Stimulated activated CD8-positive, alpha-beta memory T cell treated with anti-CD3 and anti-CD28 coated beads, Interleukin-15, amount 100 ng/mL, for 24 hours (primary cell): Measurements from ENCODE around the gene SS18.

Experiments used
- DNase-seq: peaks from one replicate; pipeline ENCODE4 v3.0.0-alpha.2; 2020; ENCODE audit warnings: low read depth

Gene SS18

DNA sequence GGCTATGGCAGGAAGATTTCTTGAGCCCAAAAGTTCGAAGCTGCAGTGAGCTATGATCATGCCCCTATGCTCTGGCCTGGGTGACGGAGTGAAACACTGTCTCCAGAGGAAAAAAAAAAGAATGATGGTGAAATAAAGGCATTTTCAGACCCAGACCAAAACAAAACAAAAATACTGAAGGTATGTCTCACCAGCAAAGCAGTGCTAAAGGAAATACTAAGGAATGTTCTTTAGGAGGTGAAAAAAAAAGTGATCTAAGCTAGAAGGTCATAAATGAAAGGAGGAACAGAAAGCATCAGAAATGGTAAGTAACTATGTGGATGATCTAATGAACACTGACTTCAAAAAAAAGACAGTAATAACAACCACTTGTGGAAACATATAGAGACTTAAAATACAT lies 18.7 kb downstream of the SS18 start:
- DNase-seq = no peak

DNA sequence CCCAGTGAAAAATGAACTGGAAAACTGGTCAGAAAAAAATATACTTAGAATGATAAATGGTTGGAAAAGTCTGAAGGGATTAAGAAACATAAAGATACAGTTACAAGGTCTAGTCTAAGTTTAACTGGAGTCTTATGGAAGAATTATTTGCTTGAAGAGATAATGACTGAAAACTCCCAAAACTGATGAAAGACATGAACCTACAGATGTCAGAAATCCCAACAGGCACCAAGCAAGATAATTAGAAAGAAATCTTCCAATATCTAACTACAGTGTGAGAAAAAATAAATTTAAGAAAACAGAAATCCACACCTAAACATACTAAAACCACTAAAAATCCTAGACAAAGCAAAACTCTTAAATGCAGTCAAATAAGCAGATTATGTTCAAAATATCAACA lies 19.4 kb downstream of the SS18 start:
- no peak for DNase-seq

DNA sequence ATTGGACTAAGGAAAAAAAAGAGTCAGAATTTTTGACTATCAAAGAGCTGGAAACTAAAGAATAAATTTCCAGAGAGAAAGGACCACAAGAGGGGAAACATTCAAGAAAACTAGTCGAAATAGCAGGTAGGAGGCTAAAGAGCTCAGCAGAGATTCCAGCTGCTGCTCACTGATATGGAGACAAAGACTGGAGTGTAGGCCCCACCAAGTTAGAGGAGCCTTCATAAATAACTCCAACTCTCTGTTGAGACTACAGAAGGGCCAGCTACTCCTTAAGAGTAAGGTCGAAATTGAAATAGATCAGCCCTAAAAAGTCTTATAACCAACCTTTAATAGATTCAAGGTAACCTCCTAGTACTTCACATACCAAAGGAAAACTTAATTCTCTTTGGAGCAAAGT lies 31.1 kb downstream of the SS18 start:
- no peak for DNase-seq

DNA sequence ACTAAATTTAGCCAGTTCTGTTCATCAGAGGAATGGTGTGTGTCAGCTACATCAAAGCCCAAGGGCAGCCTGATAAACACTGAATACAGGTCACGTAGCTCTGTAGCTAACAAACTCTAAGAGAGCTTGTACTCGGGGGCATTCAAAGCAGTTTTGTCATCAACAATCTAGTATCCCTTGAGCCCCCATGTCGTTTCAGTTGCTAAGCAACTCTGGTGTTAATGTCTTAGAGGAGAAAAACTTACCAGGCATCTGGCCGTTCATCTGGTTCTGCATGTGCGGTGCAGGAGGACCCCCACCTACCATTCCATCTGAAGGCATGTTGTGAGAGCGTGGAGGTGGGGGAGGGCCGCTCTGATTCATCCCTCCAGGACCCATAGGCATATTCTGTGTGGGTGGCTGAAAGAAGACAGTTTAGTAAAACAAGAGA lies 33.1 kb downstream of the SS18 start:
- no peak for DNase-seq

DNA sequence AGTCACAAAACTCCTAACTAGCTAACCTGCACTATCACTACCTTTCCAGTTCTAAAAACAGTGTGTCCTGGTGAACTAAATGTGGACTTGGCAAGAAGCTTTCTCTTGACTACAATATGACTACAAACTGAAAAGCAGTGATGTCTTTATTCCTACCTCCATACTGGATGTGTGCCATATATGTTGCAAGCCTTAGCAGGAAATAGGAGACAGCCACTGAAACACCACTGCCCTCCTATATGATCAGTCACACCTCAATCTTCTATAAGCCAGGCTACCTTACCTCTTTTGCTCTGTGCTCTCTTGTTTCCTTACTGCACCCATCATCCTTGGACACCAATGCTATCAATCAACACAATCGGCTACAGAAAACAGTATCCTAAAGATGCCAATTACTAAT lies 34.1 kb downstream of the SS18 start:
- DNase-seq = no peak

DNA sequence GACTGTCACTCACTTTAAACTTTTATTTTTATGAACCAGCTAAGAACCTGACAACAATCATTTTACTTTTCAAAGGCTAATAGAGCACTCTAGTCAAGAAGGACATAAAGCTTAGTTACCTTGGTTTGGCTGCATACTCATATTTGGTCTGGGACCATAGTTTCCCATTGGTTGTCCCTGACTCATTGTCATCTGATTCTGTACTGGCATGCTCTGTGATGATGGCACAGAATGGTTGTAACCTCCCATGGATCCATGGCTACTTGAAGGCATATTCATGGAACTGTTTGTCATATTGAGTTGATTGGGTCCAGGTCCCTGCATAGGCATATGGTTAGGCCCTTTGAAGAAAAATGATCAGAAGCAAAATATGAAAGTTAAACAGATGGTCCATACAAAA lies 37.9 kb downstream of the SS18 start:
- DNase-seq = no peak

DNA sequence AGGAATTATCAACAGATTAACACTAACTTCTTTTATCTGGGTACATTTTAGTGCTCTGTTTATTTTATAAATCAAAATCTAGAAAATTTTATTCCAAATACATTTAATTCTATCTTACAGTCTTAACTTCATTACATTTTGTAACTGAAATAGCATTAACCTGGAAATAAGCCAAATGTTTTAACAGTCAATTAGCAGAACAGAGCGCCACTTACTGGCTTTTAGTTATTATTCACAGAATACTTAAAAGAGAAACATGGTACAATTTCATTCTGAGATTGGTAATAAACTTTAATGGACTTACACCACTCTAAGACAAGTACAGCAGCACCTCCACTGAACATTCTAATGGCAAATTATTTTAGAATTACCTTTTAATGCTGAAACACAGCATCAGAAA lies 38.6 kb downstream of the SS18 start:
- no peak for DNase-seq

DNA sequence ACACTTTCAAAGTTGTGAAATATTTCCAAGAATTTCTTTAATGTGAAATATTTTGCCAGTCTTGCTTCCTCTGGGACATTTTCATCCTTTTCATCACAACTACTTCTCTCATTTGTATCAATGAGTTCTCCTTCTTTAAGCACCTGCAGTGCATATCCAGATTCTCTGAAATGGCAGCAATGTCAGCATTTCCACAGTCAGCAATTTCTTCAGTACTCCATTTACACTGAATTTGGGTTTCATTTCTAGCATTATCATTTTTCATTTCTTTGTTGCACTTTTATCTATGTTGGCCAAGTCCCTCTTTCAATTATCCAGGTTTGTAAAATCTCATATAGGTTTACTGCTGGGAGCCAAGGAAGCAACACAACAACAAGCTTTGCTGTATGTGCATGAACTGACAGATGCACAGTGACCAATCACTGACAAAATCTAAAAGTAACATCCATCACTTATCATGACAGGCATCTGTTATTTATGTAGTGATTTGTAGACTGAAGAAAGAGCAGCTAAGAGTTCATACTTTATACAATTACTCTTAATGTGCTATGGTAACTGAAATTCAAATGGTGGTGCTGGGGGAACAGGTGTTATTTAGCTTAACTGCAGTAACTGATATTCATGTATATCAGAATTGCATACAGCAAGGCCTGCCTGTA lies 43.9 kb downstream of the SS18 start:
- no peak for DNase-seq

DNA sequence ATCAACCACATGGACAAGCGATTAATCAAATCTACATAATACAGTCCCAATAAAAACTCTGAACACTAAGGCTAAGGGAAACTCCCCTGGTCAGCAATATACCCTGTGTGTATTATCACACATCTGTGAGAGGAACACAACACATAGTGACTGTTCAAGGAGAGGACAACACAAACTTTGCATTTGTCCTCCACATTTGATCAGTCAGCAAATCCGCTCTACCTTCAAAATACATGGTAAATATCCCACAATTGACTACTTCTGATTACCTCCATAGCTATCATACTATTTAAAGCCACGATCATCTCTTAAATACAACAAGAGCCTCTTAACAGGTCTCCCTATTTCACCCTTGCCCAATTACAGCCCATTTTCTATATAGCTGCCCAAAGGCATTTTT lies 45.6 kb downstream of the SS18 start:
- DNase-seq = no peak

DNA sequence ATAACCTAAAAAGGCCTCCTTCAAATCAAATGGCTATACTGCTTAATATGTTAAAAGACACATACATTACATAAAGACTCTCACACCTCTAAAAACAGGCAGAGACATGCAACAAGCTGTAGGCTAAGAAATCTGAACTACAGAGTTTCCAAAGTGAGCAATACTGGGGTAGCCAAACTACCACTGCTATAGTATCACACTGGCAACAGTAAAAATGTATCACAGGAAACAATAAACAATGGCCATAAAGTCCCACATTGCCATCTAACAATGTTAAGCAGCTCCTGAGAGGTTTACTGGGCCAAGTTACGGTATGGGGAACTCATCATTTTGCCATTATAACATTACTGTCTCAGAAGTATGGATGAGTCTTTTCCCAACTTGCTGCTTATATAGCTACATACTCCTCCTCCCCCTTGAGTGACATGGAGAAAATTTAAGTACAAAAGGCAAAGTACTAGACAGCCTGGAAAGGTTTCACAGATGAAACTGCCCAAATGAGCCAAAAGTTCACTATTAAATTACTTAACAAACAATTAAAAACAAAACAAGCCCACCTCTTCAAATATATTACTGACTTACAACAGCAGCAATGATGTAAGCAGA lies 50.3 kb downstream of the SS18 start:
- no peak for DNase-seq

DNA sequence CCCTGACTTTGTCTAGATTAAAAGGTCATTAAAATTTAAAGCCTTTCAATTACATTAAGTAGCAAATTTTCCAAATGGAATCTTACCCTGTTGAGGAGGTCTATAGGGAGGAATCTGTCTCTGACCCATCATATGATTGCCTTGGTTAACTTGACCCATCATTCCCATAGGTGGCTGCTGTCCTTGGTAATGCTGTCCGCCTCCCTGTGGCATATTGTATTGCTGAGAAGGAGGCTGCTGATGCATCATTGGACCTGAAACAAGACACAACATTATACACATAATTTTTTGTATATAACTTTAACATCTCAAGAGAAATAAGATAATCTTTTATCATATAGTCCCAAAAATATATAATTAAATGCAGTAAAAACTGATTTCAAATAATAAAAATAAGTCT lies 51.2 kb downstream of the SS18 start:
- no peak for DNase-seq

DNA sequence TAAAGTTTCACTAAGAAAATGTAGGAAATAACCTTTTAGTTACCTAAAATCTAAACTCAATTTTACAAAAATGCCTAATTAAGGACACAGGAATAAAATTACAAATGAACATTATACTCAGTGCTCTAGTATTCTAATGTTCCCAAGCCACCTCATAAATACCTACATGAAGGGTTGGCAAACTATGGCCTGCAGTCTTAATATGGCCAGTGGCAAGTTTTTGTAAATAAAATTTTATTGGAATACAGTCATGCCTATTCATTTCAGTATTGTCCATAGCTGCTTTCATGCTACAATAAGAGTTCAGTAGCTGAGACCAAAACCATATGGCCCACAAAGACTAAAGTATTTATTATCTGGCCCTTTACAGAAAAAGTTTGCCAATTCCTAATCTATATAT lies 53.8 kb downstream of the SS18 start:
- no peak for DNase-seq

DNA sequence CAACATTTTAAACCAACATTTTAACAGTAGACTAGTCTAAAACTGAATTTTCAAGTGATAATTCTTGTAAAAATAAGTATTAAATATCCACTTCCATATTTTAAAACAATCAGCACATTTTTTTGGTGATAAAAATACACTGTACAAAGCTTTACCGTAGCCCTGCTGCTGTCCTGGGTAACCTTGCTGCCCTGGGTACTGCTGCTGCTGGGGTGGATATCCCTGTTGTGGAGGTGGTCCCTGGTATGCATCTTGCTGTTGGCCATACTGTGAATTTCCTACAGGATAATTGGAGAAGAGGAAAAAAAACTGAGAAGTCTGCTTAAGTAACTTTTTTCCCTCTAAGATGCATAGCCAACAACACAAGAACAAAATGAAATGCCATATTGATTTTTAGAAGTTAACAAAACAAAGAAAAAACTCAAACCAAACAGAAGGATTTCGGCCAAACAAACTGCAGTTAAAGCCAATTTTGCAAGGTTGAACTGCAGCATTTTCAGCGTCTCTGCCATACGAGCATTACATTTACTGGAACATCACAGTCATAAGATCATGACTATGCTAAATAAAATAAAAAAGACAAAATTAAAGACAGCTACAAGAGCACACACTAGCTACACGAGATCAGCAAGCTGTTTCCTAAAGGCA lies 55.4 kb downstream of the SS18 start:
- DNase-seq = no peak

DNA sequence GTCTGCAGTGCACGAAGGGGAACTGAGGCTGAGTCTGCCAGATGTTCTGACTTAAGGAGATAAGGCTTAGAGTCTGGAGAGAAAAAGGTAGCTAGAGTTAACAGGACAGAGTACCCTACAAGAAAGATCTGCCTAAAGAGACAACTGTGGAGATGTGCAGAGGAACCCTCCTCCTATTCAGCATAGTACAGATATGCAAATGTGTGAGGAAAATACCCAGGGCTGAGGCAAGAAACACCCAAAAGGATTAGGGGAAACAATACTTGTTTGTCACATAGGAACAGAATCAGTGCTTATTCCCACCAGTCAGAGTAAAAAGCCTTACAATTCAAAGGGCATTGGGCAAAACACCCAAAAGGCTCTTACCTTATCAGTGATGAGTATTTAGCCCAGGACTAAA lies 67.8 kb downstream of the SS18 start:
- no peak for DNase-seq

DNA sequence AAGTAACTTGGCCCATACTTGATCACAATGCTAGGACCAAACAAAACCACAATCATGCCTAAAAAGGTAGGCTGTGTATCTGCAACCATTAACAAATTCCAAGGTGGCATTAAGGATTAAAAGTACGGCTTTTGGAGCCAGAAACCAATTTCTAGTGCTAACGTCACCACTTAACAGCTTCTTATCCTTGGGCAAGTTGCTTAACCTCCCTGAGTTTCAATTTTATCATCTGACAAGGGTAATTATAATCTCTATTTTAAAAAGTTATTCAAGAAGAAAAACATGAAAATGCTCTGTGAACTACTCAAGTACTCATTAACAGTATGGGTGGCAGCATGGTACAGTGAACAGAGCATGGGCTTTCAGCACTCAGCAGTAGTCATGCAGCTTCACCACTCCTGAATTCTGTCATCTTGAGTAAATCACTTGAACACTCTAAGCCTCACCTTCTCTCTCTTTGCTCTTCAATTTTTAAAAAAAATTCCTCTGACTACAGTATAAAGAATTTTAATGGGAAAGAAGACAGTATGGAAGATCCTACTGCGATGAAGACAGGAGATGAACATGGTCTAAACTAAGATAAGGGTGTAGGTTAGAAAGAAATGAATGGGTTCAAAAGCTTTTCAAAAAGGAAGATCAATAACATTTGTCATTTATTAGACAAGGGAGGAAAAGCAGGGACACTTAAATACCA lies 69.2 kb downstream of the SS18 start:
- DNase-seq = no peak

DNA sequence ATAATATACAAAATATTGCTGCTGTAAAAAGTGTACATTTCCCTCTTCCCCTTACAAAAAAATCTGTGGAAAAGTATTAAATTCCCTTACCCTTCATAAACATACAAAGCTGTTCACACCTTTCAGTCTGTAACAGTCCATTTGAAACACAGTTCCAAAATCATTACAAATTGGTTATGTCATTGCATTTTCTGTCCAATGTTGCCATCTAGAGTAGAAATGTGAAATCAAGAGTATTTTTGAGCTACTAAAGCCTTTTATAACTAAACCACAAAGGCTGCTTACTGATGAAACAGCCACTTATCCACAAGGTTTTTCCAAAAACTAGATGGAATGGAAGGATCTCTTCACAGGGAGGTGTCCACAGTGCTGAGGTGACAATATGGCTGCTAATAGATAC lies 72.5 kb downstream of the SS18 start:
- DNase-seq = no peak

DNA sequence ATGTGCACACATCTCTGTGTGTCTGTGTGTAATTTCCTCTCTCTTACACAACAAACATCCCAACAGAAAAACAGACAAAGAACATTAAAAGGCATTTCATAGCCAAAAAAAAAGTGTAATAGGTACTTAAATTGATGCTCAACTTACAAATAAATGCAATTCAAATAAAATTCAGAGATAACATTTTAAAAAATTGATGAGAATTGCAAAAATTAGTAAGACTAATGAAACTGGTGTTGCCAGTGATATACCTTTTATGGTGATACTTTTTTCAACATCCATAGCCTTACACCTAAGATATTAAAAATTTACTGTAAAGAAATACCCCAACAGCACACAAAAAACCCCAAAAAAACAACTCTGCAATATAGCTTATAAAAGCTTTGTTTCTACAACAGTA lies 76.0 kb downstream of the SS18 start:
- DNase-seq = no peak

DNA sequence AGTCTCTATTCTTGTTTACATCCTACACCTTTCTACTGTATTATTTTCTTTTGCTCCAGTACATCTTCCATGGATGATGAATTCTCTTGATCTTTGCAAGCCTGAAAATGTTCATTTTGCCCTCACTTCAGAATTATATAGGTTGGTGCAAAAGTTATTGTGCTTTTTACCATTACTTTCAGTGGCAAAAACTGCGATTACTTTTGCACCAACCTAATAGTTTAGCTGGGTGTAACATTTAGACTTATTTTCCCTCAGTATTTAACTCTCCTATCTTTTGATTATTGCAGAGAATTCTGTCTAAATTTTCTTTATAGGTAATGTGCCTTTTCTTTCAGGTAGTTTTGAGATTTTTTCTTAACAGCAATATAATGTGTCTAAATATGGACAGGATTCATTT lies 81.8 kb downstream of the SS18 start:
- DNase-seq = no peak

DNA sequence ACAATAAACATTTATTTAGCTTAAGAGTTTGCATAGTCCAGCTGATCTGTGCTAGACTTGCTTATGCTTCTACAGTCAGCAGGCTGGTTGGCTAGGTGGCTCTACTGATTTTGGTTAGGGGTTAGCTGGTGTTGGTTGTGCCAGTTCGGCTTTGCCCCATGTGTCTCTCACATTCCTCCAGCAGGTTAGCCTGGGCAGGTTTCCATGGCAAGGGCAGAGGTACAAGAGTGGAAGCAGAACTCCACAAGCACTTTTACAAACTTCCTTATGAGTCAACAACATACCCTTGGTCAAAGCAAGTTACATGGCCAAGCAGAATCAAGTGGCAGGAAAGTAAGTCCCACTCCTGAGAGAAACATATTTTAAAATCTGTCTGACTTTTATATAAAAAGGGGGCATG lies 82.3 kb downstream of the SS18 start:
- no peak for DNase-seq

DNA sequence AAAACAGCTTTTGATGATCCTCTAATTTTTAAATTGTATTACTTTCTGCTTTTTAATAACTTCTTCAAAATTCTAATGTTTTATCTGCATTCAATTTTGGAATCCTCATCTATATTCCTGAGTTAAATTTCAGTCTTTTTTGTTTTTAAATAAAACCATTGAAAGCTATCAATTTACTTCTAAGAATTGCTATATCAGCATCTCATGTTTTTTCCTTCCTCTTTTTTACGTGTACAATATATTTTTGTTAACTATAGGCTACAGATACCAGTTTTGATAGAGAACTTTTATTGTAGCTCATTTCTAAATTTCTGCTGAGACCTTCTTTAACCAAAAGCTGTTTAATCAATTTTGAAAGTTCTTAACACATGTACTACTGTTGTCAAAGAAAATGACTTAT lies 84.5 kb downstream of the SS18 start:
- DNase-seq = no peak

DNA sequence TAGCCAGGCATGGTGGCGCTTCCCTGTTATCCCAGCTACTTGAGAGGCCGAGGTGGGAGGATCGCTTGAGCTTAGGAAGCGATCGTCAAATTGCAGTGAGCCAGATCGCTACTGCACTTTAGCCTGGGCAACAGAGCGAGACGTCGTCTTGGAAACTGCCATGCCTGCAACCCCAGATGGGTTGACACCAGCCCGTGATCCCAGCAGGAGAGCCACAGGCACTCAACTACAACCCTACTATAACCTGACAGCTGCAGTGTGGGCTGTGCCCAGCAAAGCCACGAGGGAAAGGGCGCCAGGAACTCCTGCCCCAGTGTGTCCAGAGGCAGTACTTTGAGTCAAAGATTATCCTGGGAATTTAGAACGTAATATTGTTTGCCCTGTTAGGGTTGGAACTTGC lies 85.6 kb downstream of the SS18 start:
- DNase-seq = no peak

DNA sequence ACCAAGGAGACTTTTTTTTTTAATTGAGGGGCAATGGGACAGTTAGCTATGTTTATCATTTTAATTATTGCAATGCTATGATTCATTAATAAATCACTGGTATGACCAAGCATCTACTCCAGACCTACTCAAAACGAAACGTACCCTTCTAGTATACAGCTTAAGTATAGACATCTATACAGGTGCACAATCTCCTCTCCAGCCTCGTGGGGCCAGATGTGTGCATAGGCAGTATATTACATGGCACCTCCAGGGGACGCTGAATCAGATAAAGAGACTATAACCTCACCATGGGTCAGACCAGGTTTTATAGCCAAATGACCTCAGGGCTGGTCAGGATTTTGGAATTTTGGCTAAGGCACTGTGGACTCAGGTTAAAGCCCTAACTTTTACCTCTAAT lies 86.6 kb downstream of the SS18 start:
- no peak for DNase-seq

DNA sequence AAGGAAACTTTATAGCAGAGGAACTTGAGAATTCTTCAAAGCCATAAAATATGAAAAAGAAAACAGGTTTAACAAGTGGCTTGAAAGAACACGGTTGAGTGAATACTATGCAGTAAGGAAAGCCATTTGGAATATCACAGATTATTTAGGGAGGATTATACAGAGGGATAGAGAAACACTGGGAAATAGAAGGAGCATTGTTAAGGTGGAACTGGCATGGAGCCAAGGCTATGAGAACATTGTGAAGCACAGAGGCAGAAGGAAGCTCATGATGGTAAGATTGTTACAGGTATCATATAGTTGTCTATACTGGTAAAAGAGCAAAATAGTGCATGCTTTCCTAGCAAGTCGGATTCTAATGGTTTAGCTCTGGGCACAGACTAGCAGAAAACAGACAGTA lies 87.1 kb downstream of the SS18 start:
- no peak for DNase-seq
